ENCODE results near the gene TMEM147.

The TMEM147 gene

GRCh38 chr19:35545001-35545854 is at the start of gene TMEM147:
TMEM147 (plus strand) TSS chr19:35545626; CDS start chr19:35545740, 114 bp downstream.
- DNase-seq, result peak; percentile 51 to 92 (median 82)

- DNase-seq, result no peak
Observed at GRCh38 chr19:35497406-35497805, 48.0 kb upstream of the TMEM147 start.

GRCh38 chr19:35498220-35498619 is 47.2 kb upstream of the TMEM147 start:
- no peak for DNase-seq

- DNase-seq, result no peak
Observed at GRCh38 chr19:35498984-35499527, 46.4 kb upstream of the TMEM147 start.

- no peak for DNase-seq
Observed at GRCh38 chr19:35500611-35501010, 44.8 kb upstream of the TMEM147 start.

- no peak for DNase-seq
Observed at GRCh38 chr19:35501684-35502083, 43.7 kb upstream of the TMEM147 start.

- no peak for DNase-seq
Observed at GRCh38 chr19:35502751-35503150, 42.7 kb upstream of the TMEM147 start.

- DNase-seq, result no peak
Observed at GRCh38 chr19:35506011-35506410, 39.4 kb upstream of the TMEM147 start.

GRCh38 chr19:35507561-35507960 is 37.9 kb upstream of the TMEM147 start:
- DNase-seq, result no peak

- no peak for DNase-seq
Observed at GRCh38 chr19:35508129-35508528, 37.3 kb upstream of the TMEM147 start.

GRCh38 chr19:35509018-35509652 is 36.3 kb upstream of the TMEM147 start:
- no peak for DNase-seq

GRCh38 chr19:35509861-35510625 is 35.4 kb upstream of the TMEM147 start:
- peak in 11 of 14 donors; percentile 2 to 46 (median 19) for DNase-seq

GRCh38 chr19:35510626-35510964 is 34.8 kb upstream of the TMEM147 start:
- DNase-seq, result no peak

GRCh38 chr19:35511337-35511736 is 34.1 kb upstream of the TMEM147 start:
- no peak for DNase-seq

- no peak for DNase-seq
Observed at GRCh38 chr19:35512831-35513627, 32.4 kb upstream of the TMEM147 start.

GRCh38 chr19:35513628-35514281 is 31.7 kb upstream of the TMEM147 start, which contains the start of gene DMKN:
DMKN (minus strand) TSS chr19:35513649; CDS start chr19:35513475, 174 bp downstream.
- DNase-seq, result no peak

GRCh38 chr19:35514282-35514809 is 31.1 kb upstream of the TMEM147 start:
- no peak for DNase-seq

- no peak for DNase-seq
Observed at GRCh38 chr19:35516310-35516709, 29.1 kb upstream of the TMEM147 start.

- DNase-seq, result no peak
Observed at GRCh38 chr19:35517342-35517741, 28.1 kb upstream of the TMEM147 start.

GRCh38 chr19:35518313-35518712 is 27.1 kb upstream of the TMEM147 start:
- DNase-seq, result no peak

GRCh38 chr19:35519291-35519690 is 26.1 kb upstream of the TMEM147 start:
- no peak for DNase-seq

Measured in C1 segment of cervical spinal cord (tissue), 14 donors.